NT2/D1 (cell line): Measurements from ENCODE around the gene MPC1.

Experiments
- SUZ12 ChIP-seq: IDR thresholded peaks from 2 replicates; pipeline ENCODE4 v1.6.1; 2011; ENCODE audit not compliant: insufficient read length, insufficient read depth; ENCODE audit errors: extremely low read depth
- YY1 ChIP-seq: IDR thresholded peaks from 2 replicates; pipeline ENCODE4 v1.6.1; 2011; ENCODE audit not compliant: insufficient read length, insufficient read depth
- ZNF274 ChIP-seq: IDR thresholded peaks from 2 replicates; pipeline ENCODE4 v1.6.1; 2011; ENCODE audit warnings: mild to moderate bottlenecking, low read depth, low read length

DNA sequence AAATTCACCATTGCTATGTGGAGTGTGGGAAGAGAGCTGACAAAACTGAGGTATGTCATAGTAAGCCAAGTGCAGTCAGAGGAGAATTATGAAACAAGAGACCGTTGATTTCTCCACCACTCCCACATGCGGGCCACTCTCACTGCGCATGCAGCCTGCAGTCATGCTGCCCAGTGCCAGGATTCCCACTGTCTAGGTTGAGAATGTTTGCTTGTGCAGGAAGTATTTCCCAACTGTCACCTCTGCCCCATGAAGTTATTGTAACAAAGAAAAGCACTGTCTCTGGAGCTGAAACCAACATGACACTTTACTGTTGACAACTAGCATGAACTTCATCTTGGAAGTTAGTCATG lies 21.7 kb downstream of the MPC1 start:
- TF ChIP-seq SUZ12 = no peak
- TF ChIP-seq YY1 = no peak
- TF ChIP-seq ZNF274 = no peak
